GM19372 (cell line): ENCODE results near the gene AGO3.
A peak's percentile ranks its signal among the peaks of the same experiment; 100 is the strongest.

Experiments
- ATAC-seq: cut with Tn5 transposase; IDR thresholded peaks from one replicate; pipeline ENCODE4 v1.9.1; 2021; ENCODE audit warnings: mild to moderate bottlenecking, low read depth, moderate library complexity; ENCODE audit not compliant: unreplicated experiment

Gene AGO3

DNA sequence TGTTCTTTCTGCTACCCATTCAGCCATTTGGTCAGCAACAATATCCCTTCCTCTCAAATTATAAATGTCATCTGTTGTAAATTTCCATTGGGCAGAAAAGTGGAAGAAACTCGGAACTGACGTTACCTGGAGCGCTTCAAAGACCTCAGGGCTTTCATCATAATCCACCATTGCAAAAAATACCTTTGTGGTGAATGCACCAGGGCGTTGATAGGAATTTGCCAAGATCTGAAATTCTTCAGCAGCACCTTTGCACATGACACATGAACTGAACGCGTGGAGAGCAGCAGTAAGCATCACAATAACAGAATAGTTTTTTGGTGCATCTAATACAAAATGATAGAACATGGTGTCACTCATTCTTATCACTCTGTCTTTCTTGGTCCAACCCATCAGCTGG, 149.9 kb downstream of the AGO3 start:
- no peak for ATAC-seq

DNA sequence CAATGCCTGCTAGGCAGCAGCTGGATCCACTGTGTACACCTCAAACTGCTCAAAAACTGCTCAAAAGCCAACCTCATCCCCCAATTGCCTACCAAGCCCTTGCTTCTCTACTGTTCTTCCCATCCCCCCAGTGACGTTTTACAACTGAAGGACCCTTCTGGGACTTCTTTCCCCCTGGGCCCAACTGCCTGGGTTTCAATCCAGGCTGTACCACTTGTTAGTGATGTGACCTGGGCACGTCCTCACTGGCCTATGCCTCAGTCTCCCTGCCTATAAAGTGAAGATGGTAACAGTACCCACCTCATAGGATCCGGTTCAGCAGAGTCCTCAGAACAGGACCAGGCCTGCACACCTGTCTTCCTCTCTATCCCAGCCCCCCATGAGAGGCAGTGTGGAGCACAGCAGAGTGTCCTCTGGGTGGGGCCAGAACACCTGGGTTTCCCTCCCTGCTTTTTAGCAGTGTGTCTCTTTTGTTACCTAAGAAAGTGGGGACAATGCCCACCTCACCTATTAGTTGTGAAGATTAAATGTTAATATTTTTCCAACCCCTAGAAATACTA, 151.1 kb downstream of the AGO3 start:
- ATAC-seq, result no peak

DNA sequence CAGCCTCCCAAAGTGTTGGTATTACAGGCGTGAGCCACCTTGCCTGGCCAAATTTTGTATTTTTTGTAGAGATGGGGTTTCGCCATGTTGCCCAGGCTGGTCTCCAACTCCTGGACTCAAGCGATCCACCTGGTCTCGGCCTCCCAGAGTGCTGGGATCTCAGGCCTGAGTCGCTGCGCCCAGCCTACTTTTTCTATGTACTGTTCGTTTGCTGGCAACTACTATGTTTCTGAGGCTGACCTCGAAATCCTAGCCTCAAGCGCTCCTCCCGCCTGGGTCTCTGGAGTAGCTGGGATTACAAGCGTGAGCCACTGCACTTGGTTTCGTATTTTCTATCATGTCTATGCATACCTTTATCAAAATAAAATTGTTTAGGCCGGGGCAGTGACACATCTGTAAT, 152.3 kb downstream of the AGO3 start:
- no peak for ATAC-seq

DNA sequence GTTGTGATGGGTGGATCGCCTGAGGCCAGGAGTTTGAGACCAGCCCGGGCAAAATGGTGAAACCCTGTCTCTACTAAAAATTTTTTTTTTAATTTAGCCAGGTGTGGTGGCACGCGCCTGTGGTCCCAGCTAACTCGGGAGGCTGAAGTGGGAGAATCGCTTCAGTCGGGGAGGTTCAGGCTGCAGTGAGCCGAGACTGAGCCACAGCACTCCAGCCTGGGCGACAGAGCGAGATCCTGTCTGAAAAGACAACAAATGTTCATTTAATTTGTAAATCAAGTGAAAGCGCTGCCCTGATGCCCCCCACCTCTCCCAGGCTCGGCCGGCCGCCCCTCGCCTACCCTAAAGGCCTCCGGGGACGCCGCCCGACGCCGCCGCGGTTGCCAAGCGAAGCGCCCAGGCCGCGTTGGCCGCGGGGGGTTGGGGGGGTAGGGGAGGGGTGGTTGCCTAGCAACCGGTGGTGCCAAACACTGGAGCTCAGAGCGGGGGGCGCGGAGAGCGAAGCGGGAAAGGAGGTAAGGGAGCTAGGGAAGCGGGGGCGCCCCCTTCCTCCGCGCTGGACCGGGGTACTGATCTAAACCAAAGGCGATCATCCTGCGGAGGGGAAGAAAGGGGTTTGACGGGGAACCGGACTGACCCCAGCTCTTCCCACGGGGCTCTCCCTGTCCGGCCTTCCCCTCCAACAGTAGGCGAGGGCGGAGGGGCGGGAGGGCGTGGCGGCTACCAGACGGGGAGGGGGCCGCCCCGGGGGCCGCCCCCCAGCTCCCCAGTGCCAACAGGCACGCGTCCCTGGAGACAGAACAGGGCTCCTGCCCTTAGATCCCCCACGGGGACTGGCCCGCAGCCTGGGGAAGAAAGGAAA, 153.0 kb downstream of the AGO3 start, which contains the start of gene TEKT2:
Gene TEKT2, plus strand, starts transcription at position 460 of the 862 bp plus-strand sequence. CDS start 828 bp downstream, outside the sequence.
- no peak for ATAC-seq

DNA sequence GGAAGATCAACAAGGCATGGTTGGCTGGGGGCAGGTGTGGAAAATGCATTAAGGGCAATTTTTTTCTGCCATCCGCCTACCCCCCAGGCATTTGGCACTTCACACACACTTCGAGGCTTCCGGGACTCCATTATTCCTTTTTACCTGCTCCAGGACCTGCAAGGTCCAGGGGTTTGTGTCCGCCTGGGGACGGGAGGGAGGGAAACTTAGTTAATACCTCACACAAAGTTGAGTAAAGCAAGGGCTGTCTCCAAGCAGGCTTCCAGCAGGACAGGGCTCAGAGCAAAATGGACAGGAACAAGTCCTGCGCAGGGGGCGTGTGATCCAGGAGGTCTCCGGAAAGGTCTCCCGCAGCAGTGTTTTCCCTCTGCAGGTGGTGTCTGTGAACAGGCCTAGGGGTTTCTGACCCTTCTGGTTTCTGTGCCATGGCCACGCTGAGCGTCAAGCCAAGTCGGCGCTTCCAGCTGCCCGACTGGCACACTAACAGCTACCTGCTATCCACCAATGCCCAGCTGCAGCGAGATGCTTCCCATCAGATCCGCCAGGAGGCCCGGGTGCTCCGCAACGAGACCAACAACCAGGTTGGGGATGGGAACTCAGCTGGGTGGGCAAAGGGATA, 153.7 kb downstream of the AGO3 start:
- no peak for ATAC-seq

DNA sequence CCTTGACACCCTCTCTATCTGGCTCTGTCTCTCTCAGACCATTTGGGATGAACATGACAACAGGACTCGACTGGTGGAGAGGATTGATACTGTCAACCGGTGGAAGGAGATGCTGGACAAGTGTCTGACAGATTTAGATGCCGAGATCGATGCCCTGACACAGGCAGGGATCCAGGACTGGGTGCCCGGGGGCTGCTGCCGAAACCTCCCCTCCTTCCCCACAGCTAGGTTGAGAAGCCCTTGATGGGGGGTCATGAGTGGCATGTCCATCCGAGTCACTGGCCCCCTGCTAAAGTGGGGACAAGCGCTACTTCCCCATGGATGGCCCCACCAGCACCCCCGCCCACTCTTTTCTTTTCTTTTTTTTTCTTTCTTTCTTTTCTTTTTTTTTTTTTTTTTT, 154.2 kb downstream of the AGO3 start:
- no peak for ATAC-seq

DNA sequence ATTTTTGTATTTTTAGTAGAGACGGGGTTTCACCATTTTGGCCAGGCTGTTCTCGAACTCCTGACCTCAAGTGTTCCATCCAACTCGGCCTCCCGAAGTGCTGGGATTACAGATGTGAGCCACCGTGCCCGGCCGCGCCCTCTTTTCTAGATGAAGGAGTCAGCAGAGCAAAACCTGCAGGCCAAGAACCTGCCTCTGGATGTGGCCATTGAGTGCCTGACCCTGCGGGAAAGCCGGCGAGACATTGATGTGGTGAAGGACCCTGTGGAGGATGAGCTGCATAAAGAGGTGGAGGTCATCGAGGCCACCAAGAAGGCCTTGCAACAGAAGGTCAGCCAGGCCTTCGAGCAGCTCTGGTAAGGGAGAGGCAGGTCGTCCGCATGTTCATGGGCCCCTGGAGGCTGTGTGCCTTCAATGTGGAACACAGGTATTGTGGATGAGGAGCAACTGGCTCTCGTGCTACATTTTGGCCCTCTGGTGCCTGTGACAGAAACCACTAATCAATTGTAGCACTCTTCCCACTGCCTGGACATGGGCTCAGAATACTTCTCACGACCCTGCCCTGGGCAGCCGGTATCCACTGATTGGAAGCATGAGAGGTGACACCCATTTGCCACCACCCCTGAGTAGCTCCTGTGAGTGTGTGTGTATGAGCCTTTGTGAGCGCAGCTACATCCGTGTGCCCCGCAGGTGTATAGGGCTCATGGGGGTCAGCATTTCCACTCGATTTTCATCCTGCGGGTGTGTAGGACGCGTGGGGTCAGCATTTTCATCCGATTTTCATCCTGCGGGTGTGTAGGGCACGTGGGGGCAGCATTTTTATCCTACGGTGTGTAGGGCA, 155.0 kb downstream of the AGO3 start:
- ATAC-seq, result no peak

DNA sequence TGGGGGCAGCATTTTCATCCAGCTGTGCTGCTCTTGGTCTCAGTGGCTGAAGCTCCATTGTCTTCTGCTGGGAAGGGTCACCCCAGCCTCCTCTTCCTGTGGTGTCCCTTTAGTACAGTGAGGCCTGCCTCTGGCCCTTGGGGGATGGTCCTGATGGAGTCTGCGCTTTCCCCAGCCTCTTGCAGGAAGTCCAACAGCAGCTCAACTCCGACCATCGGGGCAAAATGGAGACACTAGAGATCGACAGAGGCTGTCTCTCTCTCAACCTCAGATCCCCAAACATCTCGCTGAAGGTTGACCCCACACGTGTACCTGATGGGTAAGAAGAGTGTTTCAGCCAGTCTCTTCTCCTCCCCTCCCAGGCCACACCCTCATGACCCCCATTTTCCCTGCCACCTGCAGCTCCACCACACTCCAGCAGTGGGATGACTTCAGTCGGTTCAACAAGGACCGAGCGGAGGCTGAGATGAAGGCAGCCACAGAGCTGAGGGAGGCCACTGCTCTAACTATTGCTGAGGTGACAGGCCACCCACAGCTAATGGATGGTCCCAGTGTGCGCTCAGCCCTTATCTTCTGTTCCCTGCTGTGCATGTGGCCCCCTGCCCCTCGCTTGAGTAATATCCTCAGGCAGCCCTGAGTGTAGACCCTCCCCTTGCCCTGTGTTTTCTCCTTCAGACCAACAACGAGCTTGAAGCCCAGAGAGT, 155.8 kb downstream of the AGO3 start:
- ATAC-seq, result no peak

DNA sequence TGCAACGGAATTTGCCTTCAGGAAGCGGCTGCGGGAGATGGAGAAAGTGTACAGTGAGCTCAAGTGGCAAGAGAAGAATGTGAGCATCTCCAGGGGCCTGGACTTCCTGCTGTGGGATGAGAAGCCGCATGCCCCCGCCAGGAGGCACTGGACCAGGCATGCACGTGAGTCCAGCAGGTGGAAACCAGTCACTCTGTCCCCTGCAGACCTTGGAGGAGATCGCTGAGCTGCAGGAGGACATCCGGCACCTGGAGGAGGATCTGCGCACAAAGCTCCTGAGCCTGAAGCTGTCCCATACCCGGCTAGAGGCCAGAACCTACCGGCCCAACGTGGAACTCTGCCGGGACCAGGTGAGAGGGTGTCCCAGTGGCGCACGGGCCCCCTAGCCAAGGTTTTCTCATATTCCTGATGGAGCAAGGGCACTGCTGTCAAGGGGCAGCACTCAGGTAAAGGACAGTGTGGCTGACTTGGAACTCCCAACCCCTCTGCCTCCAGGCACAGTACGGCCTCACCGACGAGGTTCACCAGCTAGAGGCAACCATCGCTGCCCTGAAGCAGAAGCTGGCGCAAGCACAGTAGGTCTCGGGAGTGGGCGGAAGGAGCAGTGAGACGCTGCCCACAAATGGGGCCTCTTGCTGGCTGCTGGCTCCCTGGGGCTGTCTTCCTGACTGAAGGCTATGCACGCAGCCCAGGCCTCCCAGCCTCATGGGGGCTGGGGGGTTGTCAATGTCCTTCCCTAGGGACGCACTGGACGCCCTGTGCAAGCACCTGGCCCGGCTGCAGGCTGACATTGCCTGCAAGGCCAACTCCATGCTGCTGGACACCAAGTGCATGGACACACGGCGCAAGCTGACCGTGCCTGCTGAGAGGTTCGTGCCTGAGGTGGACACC, 156.6 kb downstream of the AGO3 start:
- ATAC-seq, result no peak

DNA sequence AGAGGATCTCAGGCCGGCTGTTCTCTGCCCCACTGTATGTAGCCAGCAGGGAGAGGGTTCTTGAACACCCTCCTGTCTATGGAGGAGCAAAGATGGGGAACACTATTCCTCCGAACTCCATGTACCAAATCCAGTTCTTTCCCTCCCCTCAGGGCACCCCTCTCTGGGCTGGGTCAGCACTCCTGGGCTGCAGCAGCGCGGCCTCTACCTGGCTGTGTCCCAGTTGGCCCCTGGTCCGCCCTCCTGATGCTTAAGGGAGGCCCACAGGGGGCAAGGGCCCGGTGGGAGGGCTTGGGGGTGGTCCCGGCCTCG, 157.3 kb downstream of the AGO3 start:
- ATAC-seq, result no peak

DNA sequence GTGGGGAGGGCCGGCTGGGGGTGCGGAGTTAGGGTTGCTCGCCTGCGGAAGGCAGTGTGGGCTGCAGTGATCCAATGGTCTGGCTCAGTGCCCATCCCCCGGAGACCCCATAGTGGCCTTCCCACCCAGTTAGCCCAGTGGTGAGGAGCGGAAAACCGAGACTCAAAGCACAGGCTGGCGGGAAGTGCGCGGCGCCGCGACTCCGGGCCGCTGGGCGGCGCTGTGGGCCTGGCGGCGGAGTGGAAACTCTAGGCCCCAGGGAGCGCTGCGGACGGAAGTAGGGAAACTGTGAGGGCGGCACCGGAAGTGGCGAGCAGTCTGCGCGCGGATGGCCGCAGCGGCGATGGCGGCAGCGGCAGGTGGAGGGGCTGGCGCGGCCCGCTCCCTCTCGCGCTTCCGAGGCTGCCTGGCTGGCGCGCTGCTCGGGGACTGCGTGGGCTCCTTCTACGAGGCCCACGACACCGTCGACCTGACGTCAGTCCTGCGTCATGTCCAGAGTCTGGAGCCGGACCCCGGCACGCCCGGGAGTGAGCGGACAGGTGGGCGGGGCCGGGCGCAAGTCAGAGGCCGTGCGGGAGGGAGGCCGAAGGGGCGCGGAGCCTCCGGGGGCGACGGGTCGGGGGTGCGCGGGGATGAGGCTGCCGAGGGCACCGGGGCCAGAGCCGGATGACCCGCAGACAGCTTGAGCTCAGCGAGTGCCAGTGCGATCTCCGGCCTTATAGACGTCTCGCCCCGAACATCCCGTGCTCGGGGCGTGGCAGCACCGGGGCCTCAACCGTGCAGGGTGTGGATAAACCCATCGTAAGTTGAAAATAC, 157.9 kb downstream of the AGO3 start, which contains the start of gene ADPRS:
Gene ADPRS, plus strand, starts transcription at position 316 of the 816 bp plus-strand sequence. Its CDS starts 13 bp downstream, at position 329.
- peak; percentile 87 for ATAC-seq

DNA sequence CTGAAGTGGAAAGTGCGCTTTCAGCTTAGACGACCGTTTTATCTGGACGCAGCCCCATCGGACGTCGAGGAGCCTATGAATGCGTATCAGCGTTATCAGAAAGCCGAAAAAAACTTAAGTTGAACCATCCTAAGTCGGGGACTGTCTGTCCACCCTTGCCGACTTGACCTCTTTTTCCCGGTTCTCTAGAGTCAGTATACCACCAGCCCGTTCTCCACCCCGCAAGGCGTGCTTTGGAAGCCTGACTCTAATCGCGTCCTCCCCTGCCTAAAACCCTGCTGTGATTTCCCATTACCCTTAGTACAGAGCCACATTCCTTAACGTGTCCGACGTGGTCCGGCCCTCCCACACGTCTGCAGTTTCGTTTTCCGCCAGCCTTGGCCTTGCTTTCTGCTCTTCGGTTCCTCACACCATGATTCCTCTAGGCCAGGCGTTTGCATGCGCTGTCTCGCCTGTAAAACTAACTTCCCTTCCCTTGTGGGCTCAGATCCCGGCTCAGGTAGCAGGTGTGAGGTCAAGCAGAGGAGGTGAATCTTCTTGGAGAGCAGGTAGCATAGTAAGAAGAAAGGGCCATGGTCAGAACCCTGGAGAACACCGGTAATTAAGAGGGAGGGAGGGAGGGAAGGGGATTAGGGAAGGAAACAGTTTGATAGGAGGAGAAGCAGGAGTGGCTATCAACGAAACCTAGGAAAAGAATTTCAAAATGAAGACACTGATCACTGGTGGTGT, 158.7 kb downstream of the AGO3 start:
- ATAC-seq, result peak; percentile 6

DNA sequence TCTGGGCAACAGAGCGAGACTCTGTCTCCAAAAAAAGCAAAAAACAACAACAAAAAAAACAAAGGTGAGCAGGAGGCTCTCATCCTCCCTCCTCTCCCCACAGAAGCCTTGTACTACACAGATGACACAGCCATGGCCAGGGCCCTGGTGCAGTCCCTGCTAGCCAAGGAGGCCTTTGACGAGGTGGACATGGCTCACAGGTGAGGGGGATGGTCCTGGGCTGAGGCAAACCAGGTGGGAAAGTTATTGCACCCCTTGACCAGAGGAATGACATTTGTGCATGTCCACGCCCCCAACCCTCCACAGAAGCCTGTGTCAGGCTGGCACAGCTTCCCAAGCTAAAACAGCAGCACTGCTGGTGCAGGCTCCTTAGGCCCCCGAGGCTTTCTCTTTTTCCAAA, 160.2 kb downstream of the AGO3 start:
- ATAC-seq, result no peak

DNA sequence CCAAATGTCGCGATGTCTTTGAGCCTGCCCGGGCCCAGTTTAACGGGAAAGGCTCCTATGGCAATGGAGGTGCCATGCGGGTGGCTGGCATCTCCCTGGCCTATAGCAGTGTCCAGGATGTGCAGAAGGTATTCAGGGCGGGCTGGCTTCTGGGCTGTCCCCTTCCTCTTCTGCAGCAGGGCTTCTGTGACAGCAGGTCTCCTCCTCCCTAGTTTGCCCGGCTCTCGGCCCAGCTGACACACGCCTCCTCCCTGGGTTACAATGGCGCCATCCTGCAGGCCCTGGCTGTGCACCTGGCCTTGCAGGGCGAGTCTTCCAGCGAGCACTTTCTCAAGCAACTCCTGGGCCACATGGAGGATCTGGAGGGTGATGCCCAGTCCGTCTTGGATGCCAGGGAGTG, 160.8 kb downstream of the AGO3 start:
- no peak for ATAC-seq

DNA sequence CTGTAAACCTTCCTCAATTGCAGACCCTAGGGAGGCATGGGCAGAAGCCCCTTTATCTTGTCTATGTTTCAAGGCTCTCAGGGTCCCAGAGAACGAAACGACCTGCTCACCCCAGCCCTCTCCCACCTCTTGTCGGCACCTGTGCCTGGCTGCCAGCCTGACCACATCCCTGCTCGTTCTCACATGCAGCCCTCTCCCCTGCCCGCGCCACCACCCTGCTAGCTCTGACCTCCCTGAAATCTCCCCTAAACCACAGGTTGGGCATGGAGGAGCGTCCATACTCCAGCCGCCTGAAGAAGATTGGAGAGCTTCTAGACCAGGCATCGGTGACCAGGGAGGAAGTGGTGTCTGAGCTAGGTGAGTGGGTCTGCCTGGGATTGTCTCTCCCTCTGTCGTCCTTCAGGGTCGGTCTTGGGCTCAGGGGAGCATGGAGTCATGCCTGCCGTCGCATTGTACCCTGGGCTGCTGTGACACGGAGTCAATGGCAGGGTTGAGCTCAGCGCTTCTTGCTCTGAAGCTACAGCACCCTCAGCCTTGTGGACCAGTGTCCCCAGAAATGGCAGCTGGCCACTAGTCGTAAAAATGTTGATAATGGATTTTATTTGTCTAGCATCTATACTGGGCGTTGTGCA, 161.4 kb downstream of the AGO3 start:
- ATAC-seq, result no peak

DNA sequence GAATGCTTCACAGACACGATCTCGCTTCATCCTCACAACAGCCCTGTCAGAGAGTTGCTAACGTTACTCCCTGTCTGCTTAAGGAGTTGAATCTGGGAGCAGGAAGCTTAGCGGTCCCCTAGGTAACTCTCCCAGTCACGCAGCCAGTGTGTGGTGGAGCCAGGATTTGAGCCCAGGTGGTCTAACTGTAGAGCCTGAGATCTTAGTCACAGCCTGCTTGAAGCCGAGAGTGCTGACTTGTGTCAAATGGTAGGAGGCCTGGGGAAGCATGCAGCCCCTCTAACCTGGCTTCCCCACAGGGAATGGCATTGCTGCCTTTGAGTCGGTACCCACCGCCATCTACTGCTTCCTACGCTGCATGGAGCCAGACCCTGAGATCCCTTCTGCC, 161.9 kb downstream of the AGO3 start:
- ATAC-seq, result no peak

DNA sequence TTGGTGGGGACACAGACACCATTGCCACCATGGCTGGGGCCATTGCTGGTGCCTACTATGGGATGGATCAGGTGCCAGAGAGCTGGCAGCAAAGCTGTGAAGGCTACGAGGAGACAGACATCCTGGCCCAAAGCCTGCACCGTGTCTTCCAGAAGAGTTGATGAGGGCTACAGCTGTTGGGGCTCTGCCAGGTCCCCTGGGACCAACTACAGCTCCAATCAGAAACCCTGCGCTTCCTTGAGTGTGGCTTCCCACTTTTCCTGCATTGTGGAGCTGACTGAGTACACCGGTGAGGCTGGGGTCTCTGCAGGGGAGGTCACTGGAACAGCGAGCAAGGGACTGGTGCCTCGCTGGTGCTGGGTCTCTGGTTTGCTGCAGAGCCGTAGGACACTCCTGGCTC, 162.3 kb downstream of the AGO3 start:
- ATAC-seq, result no peak
